Sigmoid colon (tissue), 7 donors: ENCODE measurements around the gene FLII. TPM values are rescaled to one million over a fixed set of nuclear protein-coding genes. Genes with fewer than 3 reads are reported as not detected.

Experiments
- DNase-seq: peaks from one replicate; pipeline ENCODE4 v3.0.0-alpha.2; 2019
- H3K27ac ChIP-seq, 4 donors: fragments of 200-600 bp; sonication (generic); one replicate each; pipeline ENCODE4 v1.5.1; 2016 to 2019; ENCODE audit warnings: mild to moderate bottlenecking in 1 of 4
- H3K27me3 ChIP-seq, 3 donors: fragments of 200-600 bp; sonication (generic); one replicate each; pipeline ENCODE4 v1.5.1; 2019; ENCODE audit warnings: mild to moderate bottlenecking in 1 of 3
- H3K36me3 ChIP-seq, 4 donors: fragments of 200-600 bp; sonication (generic); one replicate each; pipeline ENCODE4 v1.5.1; 2016 to 2019
- H3K4me1 ChIP-seq, 4 donors: fragments of 200-600 bp; sonication (generic); one replicate each; pipeline ENCODE4 v1.5.1; 2017 to 2019
- H3K4me3 ChIP-seq, 4 donors: fragments of 200-600 bp; sonication (generic); one replicate each; pipeline ENCODE4 v1.5.1; 2017 to 2019; ENCODE audit warnings: mild to moderate bottlenecking in 2 of 4, moderate library complexity in 1 of 4
- H3K9me3 ChIP-seq, 4 donors: fragments of 200-600 bp in 3 of 4; sonication (generic) in 3 of 4; one replicate each; pipeline versions ENCODE4 v1.5.1 to v1.6.1; 2013 to 2019
- CTCF ChIP-seq, 4 experiments: fragments of 450-650 bp in 3 of 4; fragments of 200-600 bp in 1 of 4; IDR thresholded peaks; one replicate each; pipeline ENCODE4 v1.5.1; 2016 to 2019; ENCODE audit warnings: antibody characterized with exemption in 4 of 4, mild to moderate bottlenecking in 3 of 4, moderate library complexity in 2 of 4
- EP300 ChIP-seq, 4 donors: sonication (generic); formaldehyde crosslinking; IDR thresholded peaks; one replicate each; pipeline ENCODE4 v1.6.1; 2017; ENCODE audit warnings: antibody characterized with exemption in 4 of 4
- POLR2A ChIP-seq, 2 donors: fragments of 450-650 bp; IDR thresholded peaks; one replicate each; pipeline ENCODE4 v1.6.1; 2016; ENCODE audit warnings: antibody characterized with exemption in 2 of 2, mild to moderate bottlenecking in 2 of 2, moderate library complexity in 2 of 2
- POLR2AphosphoS5 ChIP-seq, 4 donors: sonication (generic); formaldehyde crosslinking; IDR thresholded peaks; one replicate each; pipeline ENCODE4 v1.6.1; 2017; ENCODE audit warnings: antibody characterized with exemption in 4 of 4
- WGBS, 2 donors: extraction: QIAGEN DNeasy Blood & Tissue Kit; methylation state at CpG; one replicate each; pipeline ENCODE4 v1.1.7; 2013; 5-methylcytosine and 5-hydroxymethylcytosine counted together
- intact Hi-C: fragments of 100-400 bp; cut with DNase I; formaldehyde crosslinking; loops from one replicate; pipeline ENCODE4 v1.15.1; 2023
- polyA plus RNA-seq, 3 donors: library from polyadenylated mRNA; stranded (reverse); fragments of 200-250 nt; gene quantifications; one replicate each; pipeline ENCODE4 v1.2.3, GENCODE V29; 2013
- total RNA-seq, 4 donors: library from RNA; depleted of rRNA; stranded (reverse); fragments of >200 nt; gene quantifications; one replicate each; pipeline ENCODE4 v1.1.0, GENCODE V29; 2016
- donor health status: healthy with polysubstance abuse.
- donor health status: Bipolar disorder and iron deficiency.
- donor health status: healthy.

Gene FLII
- total and polyA plus RNA-seq, 7 donors = 115 to 422 (median 222) TPM

DNA sequence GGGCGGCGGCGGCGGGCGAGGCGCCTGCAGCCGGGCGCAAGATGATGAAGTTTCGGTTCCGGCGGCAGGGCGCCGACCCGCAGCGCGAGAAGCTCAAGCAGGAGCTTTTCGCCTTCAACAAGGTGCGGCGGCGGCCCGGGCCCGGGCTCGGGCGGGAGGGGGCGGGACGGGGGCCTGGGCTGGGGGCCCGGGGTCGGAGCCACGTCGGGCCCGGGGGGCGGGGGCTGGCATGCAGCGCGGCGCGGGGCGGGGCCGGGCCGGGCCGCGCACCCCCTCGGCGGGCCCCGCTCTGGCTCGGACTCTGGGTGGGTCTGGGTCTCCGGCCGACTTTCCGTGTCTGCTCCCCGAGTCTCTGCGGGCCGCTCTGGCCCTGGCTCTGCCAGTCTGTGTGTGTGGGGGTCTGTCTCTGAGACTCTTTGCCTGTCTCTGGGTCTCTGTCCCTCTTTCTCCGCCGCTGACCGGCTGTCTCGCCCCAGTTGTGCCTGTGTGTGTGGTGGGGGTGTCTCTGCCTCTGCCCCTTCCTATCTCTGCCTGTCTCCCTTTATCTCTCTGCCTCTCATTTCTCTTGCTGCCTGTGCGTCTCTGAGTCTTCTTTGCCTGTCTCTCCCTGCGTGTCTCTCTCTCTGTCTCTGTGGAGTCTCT lies 32.8 kb downstream of the FLII start:
- 1% methylated on average over 57 of the region's 57 CpGs for WGBS, 2 donors

GRCh38 chr17:18225121-18225641 lies 33.4 kb downstream of the FLII start, which contains the start of gene LLGL1:
LLGL1 (plus strand) TSS chr17:18225635; CDS start chr17:18225683, 48 bp downstream.
- intact Hi-C loops = loop anchor here (2.0 to 5.0 kb wide), 3 partner anchors 36 to 92 kb away; partner anchors contain the start of genes ALKBH5, MIEF2 and SMCR8
- WGBS, 2 donors = 1% methylated on average over 60 of the region's 60 CpGs

More for the DNA sequence above, 32.8 kb downstream of the FLII start:
- Histone ChIP-seq H3K9me3 (no peaks in the 10 kb centered on the region), H3K4me3 (peak overlapping the region; percentile 42 to 74 (median 68)), H3K27me3 (no peaks in the 10 kb centered on the region), H3K36me3 (no peaks in the 10 kb centered on the region), H3K27ac (peak overlapping the region in 3 of 4 donors; percentile 68 to 73 (median 70)), H3K4me1 (peaks cover 0 to 26% (median 19%) of the 10 kb centered on the region in 4 donors)
- intact Hi-C loops = loop anchor here (2.0 to 5.0 kb wide), 3 partner anchors 35 to 92 kb away; partner anchors contain the start of genes ALKBH5, MIEF2 and SMCR8
- no peak for DNase-seq
- TF ChIP-seq POLR2A (IDR thresholded peaks at IDR 0.05) (no peak), POLR2AphosphoS5 (IDR thresholded peaks at IDR 0.05) (peak in 1 of 4 donors; percentile 43)

GRCh38 chr17:18224387-18225120 lies 34.0 kb downstream of the FLII start:
- WGBS, 2 donors = 57 to 60% methylated on average over 23 of the region's 23 CpGs
- H3K27ac ChIP-seq = peak overlapping the region; percentile 54 to 70 (median 63)
- TF ChIP-seq CTCF (IDR thresholded peaks at IDR 0.05) (no peak), POLR2AphosphoS5 (IDR thresholded peaks at IDR 0.05) (no peak), POLR2A (IDR thresholded peaks at IDR 0.05) (no peak), EP300 (IDR thresholded peaks at IDR 0.05) (no peak)
- peak overlapping the region; percentile 21 to 67 (median 42) for H3K4me3 ChIP-seq
- H3K27me3 ChIP-seq = no peaks in the 10 kb centered on the region
- peaks cover 0 to 26% (median 19%) of the 10 kb centered on the region in 4 donors for H3K4me1 ChIP-seq
- H3K9me3 ChIP-seq = no peaks in the 10 kb centered on the region
- no peak for DNase-seq
- intact Hi-C loops = loop anchor here (2.0 to 5.0 kb wide), 3 partner anchors 36 to 93 kb away; partner anchors contain the start of genes ALKBH5, MIEF2 and SMCR8
- H3K36me3 ChIP-seq = no peaks in the 10 kb centered on the region

More at GRCh38 chr17:18225121-18225641, 33.4 kb downstream of the FLII start, which contains the start of gene LLGL1:
- Histone ChIP-seq H3K9me3 (no peaks in the 10 kb centered on the region), H3K36me3 (no peaks in the 10 kb centered on the region), H3K27ac (peak within 1 kb of the TSS; percentile 69 to 73 (median 70)), H3K4me1 (peaks cover 0 to 26% (median 19%) of the 10 kb centered on the region in 4 donors), H3K4me3 (peak within 1 kb of the TSS; percentile 42 to 74 (median 68)), H3K27me3 (no peaks in the 10 kb centered on the region)
- TF ChIP-seq POLR2AphosphoS5 (IDR thresholded peaks at IDR 0.05) (peak in 1 of 4 donors; percentile 2), EP300 (IDR thresholded peaks at IDR 0.05) (no peak)
- peak; percentile 99 for DNase-seq

- Histone ChIP-seq H3K36me3 (no peaks in the 10 kb centered on the region), H3K9me3 (no peaks in the 10 kb centered on the region), H3K27me3 (no peaks in the 10 kb centered on the region), H3K4me1 (peaks cover 0 to 26% (median 20%) of the 10 kb centered on the region in 4 donors), H3K4me3 (no peak overlapping the region), H3K27ac (peak overlapping the region in 3 of 4 donors; percentile 54 to 70 (median 69))
- intact Hi-C loops = loop anchor here (2.0 kb wide), 2 partner anchors 37 to 41 kb away; partner anchors contain the start of genes ALKBH5 and MIEF2
- DNase-seq = no peak
- TF ChIP-seq EP300 (IDR thresholded peaks at IDR 0.05) (no peak), POLR2A (IDR thresholded peaks at IDR 0.05) (no peak), POLR2AphosphoS5 (IDR thresholded peaks at IDR 0.05) (no peak), CTCF (IDR thresholded peaks at IDR 0.05) (no peak)
- 90 to 92% methylated on average over 4 of the region's 4 CpGs for WGBS, 2 donors
Measured at GRCh38 chr17:18224053-18224386, 34.5 kb downstream of the FLII start.

GRCh38 chr17:18218756-18219415 lies 39.7 kb downstream of the FLII start:
- H3K4me1 ChIP-seq = peaks cover 0 to 5% (median 0%) of the 10 kb centered on the region in 4 donors
- H3K9me3 ChIP-seq = no peaks in the 10 kb centered on the region
- no peaks in the 10 kb centered on the region for H3K27me3 ChIP-seq
- TF ChIP-seq CTCF (IDR thresholded peaks at IDR 0.05) = no peak
- TF ChIP-seq POLR2AphosphoS5 (IDR thresholded peaks at IDR 0.05) = no peak
- TF ChIP-seq EP300 (IDR thresholded peaks at IDR 0.05) = no peak
- no peak for TF ChIP-seq POLR2A (IDR thresholded peaks at IDR 0.05)
- no peaks in the 10 kb centered on the region for H3K36me3 ChIP-seq
- no peak for DNase-seq
- 67 to 69% methylated on average over 4 of the region's 4 CpGs for WGBS, 2 donors
- H3K27ac ChIP-seq = peak overlapping the region in 1 of 4 donors; percentile 5
- intact Hi-C loops = loop anchor here (1.0 to 5.0 kb wide), 2 partner anchors 13 to 77 kb away; no protein-coding TSS in a partner anchor
- no peak overlapping the region for H3K4me3 ChIP-seq
